Measurements from ENCODE around the gene SEC16A.

Gene SEC16A

DNA sequence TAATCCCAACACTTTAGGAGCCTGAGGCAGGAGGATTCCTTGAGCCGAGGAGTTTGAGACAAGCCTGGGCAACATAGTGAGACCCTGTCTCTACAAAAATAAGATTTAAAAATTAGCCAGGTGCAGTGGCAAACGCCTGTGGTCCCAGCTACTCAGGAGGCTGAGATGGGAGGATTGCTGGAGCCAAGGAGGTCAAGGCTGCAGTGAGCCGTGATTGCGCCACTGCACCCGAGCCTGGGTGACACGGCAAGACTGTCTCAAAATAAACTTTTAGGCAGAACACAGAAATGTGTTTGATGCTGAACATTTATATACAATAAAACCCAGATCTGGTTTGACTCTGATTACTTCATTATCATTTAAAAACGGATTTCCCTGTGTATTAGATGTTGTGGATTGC is 77.4 kb downstream of the SEC16A start:
- H3K27me3 ChIP-seq: peaks cover 13% of the 10 kb centered on the region
- H3K36me3 ChIP-seq: peaks cover 24% of the 10 kb centered on the region
- no peak overlapping the region for H3K27ac ChIP-seq
- H3K4me1 ChIP-seq (ENCODE audit: control insufficient read depth in 1 of 2, insufficient read depth in 1 of 2, low read depth in 1 of 2, low read length in 1 of 2): peaks cover 11% of the 10 kb centered on the region in 2 experiments
- no peak overlapping the region for H3K4me3 ChIP-seq (ENCODE audit: low read depth in 1 of 2, low read length in 1 of 2)
- no peaks in the 10 kb centered on the region for H3K9me3 ChIP-seq
- TF ChIP-seq, protein P1, sequence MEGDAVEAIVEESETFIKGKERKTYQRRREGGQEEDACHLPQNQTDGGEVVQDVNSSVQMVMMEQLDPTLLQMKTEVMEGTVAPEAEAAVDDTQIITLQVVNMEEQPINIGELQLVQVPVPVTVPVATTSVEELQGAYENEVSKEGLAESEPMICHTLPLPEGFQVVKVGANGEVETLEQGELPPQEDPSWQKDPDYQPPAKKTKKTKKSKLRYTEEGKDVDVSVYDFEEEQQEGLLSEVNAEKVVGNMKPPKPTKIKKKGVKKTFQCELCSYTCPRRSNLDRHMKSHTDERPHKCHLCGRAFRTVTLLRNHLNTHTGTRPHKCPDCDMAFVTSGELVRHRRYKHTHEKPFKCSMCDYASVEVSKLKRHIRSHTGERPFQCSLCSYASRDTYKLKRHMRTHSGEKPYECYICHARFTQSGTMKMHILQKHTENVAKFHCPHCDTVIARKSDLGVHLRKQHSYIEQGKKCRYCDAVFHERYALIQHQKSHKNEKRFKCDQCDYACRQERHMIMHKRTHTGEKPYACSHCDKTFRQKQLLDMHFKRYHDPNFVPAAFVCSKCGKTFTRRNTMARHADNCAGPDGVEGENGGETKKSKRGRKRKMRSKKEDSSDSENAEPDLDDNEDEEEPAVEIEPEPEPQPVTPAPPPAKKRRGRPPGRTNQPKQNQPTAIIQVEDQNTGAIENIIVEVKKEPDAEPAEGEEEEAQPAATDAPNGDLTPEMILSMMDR (IDR thresholded peaks at IDR 0.05): no peak

DNA sequence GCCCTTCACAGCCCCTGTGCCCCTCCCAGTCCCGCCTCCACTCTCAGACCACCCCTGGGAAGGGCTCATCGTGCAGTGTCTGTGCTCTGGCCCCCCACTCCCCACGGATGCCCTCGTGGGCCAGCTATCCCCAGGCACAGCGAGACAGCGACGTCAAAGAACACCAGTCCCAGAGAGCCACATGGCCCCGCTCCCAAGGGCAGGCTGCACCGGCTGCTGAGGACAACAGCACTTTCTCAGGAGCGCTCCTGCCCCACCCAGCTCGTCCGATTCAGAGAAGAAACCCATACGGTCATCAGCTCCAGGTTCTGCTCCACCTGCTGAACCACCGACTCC is 78.1 kb downstream of the SEC16A start:
- TF ChIP-seq, protein P1 (IDR thresholded peaks at IDR 0.05): no peak
- H3K36me3 ChIP-seq: peaks cover 24% of the 10 kb centered on the region
- peaks cover 10% of the 10 kb centered on the region for H3K27me3 ChIP-seq
- H3K4me1 ChIP-seq (ENCODE audit: control insufficient read depth in 1 of 2, insufficient read depth in 1 of 2, low read depth in 1 of 2, low read length in 1 of 2): peaks cover 11 to 13% of the 10 kb centered on the region in 2 experiments
- no peak overlapping the region for H3K27ac ChIP-seq
- no peaks in the 10 kb centered on the region for H3K9me3 ChIP-seq
- H3K4me3 ChIP-seq (ENCODE audit: low read depth in 1 of 2, low read length in 1 of 2): no peak overlapping the region

DNA sequence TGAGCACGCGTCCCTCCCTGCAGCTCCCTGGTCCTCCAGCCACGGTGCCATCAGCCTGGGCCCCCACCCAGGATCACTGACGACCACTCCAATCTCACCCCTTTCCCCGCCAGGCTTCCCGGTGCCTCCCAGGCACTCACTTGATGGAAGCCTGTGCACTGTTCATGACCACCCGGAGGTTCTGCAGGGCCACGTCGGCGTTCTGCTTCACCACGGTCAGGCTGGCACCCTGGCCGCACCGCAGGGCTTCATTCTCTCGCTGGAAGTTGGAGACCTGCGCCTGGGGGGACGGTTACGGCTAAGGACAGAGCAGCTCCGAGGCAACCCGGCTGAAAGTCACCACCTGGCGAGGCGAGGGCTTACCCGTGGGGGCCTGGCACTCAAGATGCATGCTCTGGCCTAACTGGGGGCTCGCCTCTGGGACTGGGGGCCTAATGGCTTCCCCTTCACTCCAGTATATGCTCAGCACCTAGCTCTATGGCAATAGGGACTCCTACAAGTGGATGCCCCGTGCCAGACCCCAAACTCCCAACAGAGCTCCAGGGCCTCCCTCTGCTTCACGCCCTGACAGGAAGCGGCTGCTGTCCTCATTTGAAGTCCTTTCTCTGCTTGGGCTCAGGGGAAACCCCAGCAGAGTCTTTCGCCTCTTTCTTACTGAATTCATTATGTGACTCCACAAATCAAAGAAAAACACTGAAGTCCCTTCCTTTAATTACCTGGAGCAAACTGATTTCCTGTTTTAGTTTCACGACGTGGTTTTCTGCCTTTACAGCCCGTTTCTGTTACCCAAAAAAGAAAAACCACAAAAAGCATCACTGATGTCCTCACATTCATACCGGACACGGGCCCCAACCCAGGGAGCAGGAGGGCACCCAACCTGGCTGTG is 78.7 kb downstream of the SEC16A start:
- peaks cover 8% of the 10 kb centered on the region for H3K27me3 ChIP-seq
- TF ChIP-seq, protein P1 (IDR thresholded peaks at IDR 0.05): no peak
- H3K9me3 ChIP-seq: no peaks in the 10 kb centered on the region
- H3K36me3 ChIP-seq: peaks cover 24% of the 10 kb centered on the region
- H3K27ac ChIP-seq: no peak overlapping the region
- peaks cover 11 to 13% of the 10 kb centered on the region in 2 experiments for H3K4me1 ChIP-seq (ENCODE audit: control insufficient read depth in 1 of 2, insufficient read depth in 1 of 2, low read depth in 1 of 2, low read length in 1 of 2)
- no peak overlapping the region for H3K4me3 ChIP-seq (ENCODE audit: low read depth in 1 of 2, low read length in 1 of 2)

DNA sequence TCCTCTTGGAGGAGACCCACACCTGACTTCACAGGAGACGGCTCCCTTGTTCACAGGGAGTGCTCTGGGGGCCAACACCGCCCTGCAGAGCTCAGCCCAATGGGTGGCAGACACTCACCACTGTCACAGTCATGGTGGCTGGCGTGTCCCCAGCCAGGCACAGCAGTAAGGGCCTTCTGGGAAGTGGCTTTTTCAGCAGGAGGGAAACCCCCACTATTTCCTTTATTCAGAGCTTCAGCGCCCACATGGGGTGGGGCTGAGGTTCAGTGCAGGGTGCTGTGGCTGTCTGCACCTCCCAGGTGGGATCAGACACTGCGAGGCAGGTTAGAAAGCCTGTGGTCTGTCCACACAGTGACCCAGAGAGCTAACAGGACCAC is 79.3 kb downstream of the SEC16A start:
- Histone ChIP-seq H3K27ac (no peak overlapping the region), H3K4me3 (ENCODE audit: low read depth in 1 of 2, low read length in 1 of 2) (no peak overlapping the region), H3K36me3 (peaks cover 24% of the 10 kb centered on the region), H3K27me3 (peaks cover 5% of the 10 kb centered on the region), H3K4me1 (ENCODE audit: control insufficient read depth in 1 of 2, insufficient read depth in 1 of 2, low read depth in 1 of 2, low read length in 1 of 2) (peaks cover 15 to 17% of the 10 kb centered on the region in 2 experiments), H3K9me3 (no peaks in the 10 kb centered on the region)
- TF ChIP-seq, protein P1 (IDR thresholded peaks at IDR 0.05): no peak

DNA sequence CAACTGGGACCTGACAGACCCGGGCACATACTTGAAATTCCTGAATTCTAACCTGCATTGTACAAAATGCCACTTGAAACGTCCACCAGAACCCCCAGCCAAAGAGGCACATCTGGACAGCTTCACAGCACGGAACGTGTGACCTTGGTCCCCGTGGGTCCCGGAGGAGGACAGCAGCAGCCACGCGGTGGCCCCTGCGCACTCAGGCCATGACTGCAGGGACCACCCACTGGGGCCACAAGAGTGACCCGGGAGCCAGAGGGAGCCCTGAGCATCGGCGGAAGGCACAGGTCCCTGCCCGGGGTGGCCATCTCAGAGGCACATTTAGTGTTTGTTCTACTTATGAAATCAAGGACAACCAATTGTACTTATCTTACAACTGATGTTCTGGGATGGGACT is 80.8 kb downstream of the SEC16A start:
- Histone ChIP-seq H3K27ac (no peak overlapping the region), H3K4me1 (ENCODE audit: control insufficient read depth in 1 of 2, insufficient read depth in 1 of 2, low read depth in 1 of 2, low read length in 1 of 2) (peaks cover 15 to 17% of the 10 kb centered on the region in 2 experiments), H3K9me3 (no peaks in the 10 kb centered on the region), H3K36me3 (peaks cover 33% of the 10 kb centered on the region), H3K4me3 (ENCODE audit: low read depth in 1 of 2, low read length in 1 of 2) (no peak overlapping the region), H3K27me3 (peaks cover 5% of the 10 kb centered on the region)
- TF ChIP-seq, protein P1 (IDR thresholded peaks at IDR 0.05): no peak
